IMR-90 (cell line): ENCODE results near the gene LRP5.

Experiments
- CHD1 ChIP-seq: IDR thresholded peaks from 2 replicates; pipeline ENCODE4 v1.6.1; 2012; ENCODE audit warnings: low read depth, low read length, improper control_type of control experiment
- CTCF ChIP-seq: conservative IDR thresholded peaks from 2 replicates; pipeline ENCODE4 v1.5.1; 2012; ENCODE audit warnings: mild to moderate bottlenecking, low read depth, low read length, improper control_type of control experiment
- MXI1 ChIP-seq: IDR thresholded peaks from 2 replicates; pipeline ENCODE4 v1.6.1; 2012; ENCODE audit warnings: low read depth, mild to moderate bottlenecking, low read length, moderate library complexity, borderline replicate concordance
- POLR2A ChIP-seq: IDR thresholded peaks from 2 replicates; pipeline ENCODE4 v1.6.1; 2012; ENCODE audit warnings: mild to moderate bottlenecking, low read depth, low read length
- RFX5 ChIP-seq: IDR thresholded peaks from 2 replicates; pipeline ENCODE4 v1.8.0; 2012; ENCODE audit warnings: low read depth, mild to moderate bottlenecking, low read length, moderate library complexity
- SMC3 ChIP-seq: fragments of 150-350 bp; IDR thresholded peaks from 2 replicates; pipeline ENCODE4 v1.6.1; 2016; ENCODE audit warnings: low read depth, mild to moderate bottlenecking, antibody characterized with exemption, low read length, moderate library complexity

GRCh38 chr11:68300076-68300830, 12.1 kb upstream of the LRP5 start:
- TF ChIP-seq RFX5 (no peak), SMC3 (no peak), CTCF (no peak), MXI1 (no peak), POLR2A (no peak), CHD1 (no peak)
